Mucosa of descending colon (tissue), 3 donors: ENCODE data around the gene DDX17. TPM values are rescaled to one million over a fixed set of nuclear protein-coding genes. Genes with fewer than 3 reads are reported as not detected.

ENCODE experiments used
- ATAC-seq: fragments of 200-7000 bp; cut with Tn5 transposase; one replicate; pipeline ENCODE4 v1.9.1; 2020; ENCODE audit warnings: mild to moderate bottlenecking, moderate library complexity
- DNase-seq, 3 donors: peaks; one replicate each; pipeline ENCODE4 v3.0.0-alpha.2; 2020
- H3K36me3 ChIP-seq: fragments of 200-600 bp; one replicate; pipeline ENCODE4 v1.8.0; 2021; ENCODE audit warnings: low read depth, mild to moderate bottlenecking
- H3K4me1 ChIP-seq: fragments of 200-600 bp; one replicate; pipeline ENCODE4 v1.8.0; 2021; ENCODE audit warnings: low read depth, mild to moderate bottlenecking
- H3K4me3 ChIP-seq: fragments of 200-600 bp; one replicate; pipeline ENCODE4 v1.8.0; 2021; ENCODE audit warnings: mild to moderate bottlenecking
- H3K9me3 ChIP-seq: fragments of 200-600 bp; one replicate; pipeline ENCODE4 v1.8.0; 2021; ENCODE audit warnings: mild to moderate bottlenecking
- CTCF ChIP-seq: fragments of 200-600 bp; IDR thresholded peaks from one replicate; pipeline ENCODE4 v1.8.0; 2022; ENCODE audit warnings: antibody characterized with exemption, mild to moderate bottlenecking
- intact Hi-C, 2 donors: fragments of 100-400 bp; cut with DNase I in 1 of 2; cut with micrococcal nuclease in 1 of 2; formaldehyde crosslinking; loops; one replicate each; pipeline versions ENCODE4 v1.11.0 to v1.11.1; 2022; cut with DNase I, micrococcal nuclease
- total RNA-seq, 3 donors: library from RNA; stranded (reverse); fragmentation: NEBNext Ultra II Directional in 2 of 3; extraction: Animal tissue kit (Norgen Biotek cat#: 25700) in 2 of 3; gene quantifications; one replicate each; pipeline versions ENCODE4 v1.2.1 to v1.2.4, GENCODE V29; 2021 to 2023
- donor health status: DM: no; HTN: no; CAD: no; lungs with moderate emphysema.
- donor health status: DM: no; HTN: no; CAD: no.
- donor health status: DM: no; HTN: yes; CAD: no.

The DDX17 gene
- total RNA-seq, 3 donors from 2014 or later, result 279 to 464 (median 363) TPM

GRCh38 chr22:38435010-38435409, 71.1 kb downstream of the DDX17 start:
- H3K4me3 ChIP-seq, result no peak overlapping the region
- intact Hi-C loops, result no loop called here
- DNase-seq (no peak), ATAC-seq (no peak)
- no peaks in the 10 kb centered on the region for H3K9me3 ChIP-seq
- no peak for TF ChIP-seq CTCF
- no peaks in the 10 kb centered on the region for H3K4me1 ChIP-seq
- H3K36me3 ChIP-seq, result no peaks in the 10 kb centered on the region

- ATAC-seq, result no peak
- no peak for DNase-seq
- H3K36me3 ChIP-seq, result no peaks in the 10 kb centered on the region
- TF ChIP-seq CTCF, result no peak
- H3K4me3 ChIP-seq, result no peak overlapping the region
- intact Hi-C loops, result no loop called here
- H3K9me3 ChIP-seq, result no peaks in the 10 kb centered on the region
- no peaks in the 10 kb centered on the region for H3K4me1 ChIP-seq
Observed at GRCh38 chr22:38433871-38434270, 72.2 kb downstream of the DDX17 start.

Other genes with a start within 250 kb of the DDX17 start
- 10 to 100 TPM; 35.9 to 63.1 (median 38.2) TPM for gene TMEM184B, start 233.3 kb downstream of the DDX17 start, total RNA-seq
- gene CSNK1E, start 188.9 kb downstream of the DDX17 start, total RNA-seq, result 100 to 1,000 TPM in 1 of 3 donors, 10 to 100 TPM in 2; 87.8 to 100 (median 89.8) TPM
- gene KCNJ4, start 51.1 kb downstream of the DDX17 start, total RNA-seq, result not detected
- gene KDELR3, start 38.2 kb downstream of the DDX17 start, total RNA-seq, result 10 to 100 TPM in 2 of 3 donors, 1 to 10 TPM in 1; 4.2 to 14.4 (median 11.3) TPM
- gene DMC1, start 63.9 kb upstream of the DDX17 start, total RNA-seq, result 1 to 10 TPM; 1.3 to 1.8 (median 1.7) TPM
- gene FAM227A, start 150.1 kb upstream of the DDX17 start, total RNA-seq, result 1 to 10 TPM in 2 of 3 donors, under 1 TPM in 1; 0.52 to 1.5 (median 1.3) TPM
- 10 to 100 TPM; 22.8 to 46.5 (median 30.0) TPM for gene CBY1, start 150.3 kb upstream of the DDX17 start, total RNA-seq
- 10 to 100 TPM; 64.5 to 84.4 (median 72.4) TPM for gene TOMM22, start 175.6 kb upstream of the DDX17 start, total RNA-seq
- gene JOSD1, start 194.6 kb upstream of the DDX17 start, total RNA-seq, result 10 to 100 TPM; 82.5 to 98.3 (median 87.9) TPM
- gene GTPBP1, start 199.6 kb upstream of the DDX17 start, total RNA-seq, result 10 to 100 TPM; 73.1 to 96.8 (median 76.8) TPM
- 100 to 1,000 TPM; 130 to 235 (median 181) TPM for gene SUN2, start 249.7 kb upstream of the DDX17 start, total RNA-seq